NCI-H2196 treated with DMSO at 0.1 percent for 48 hours (cell line): Measurements from ENCODE around the gene ANKRD12.

Experiments used
- DNase-seq: peaks from one replicate; lab custom pipeline; 2025; ENCODE audit not compliant: unreplicated experiment; lab: John Stamatoyannopoulos, UW

The ANKRD12 gene

GRCh38 chr18:9106094-9106493, 30.5 kb upstream of the ANKRD12 start:
- no peak for DNase-seq

- no peak for DNase-seq
These were observed 29.6 kb upstream of the ANKRD12 start for GRCh38 chr18:9106800-9107584.

DNA sequence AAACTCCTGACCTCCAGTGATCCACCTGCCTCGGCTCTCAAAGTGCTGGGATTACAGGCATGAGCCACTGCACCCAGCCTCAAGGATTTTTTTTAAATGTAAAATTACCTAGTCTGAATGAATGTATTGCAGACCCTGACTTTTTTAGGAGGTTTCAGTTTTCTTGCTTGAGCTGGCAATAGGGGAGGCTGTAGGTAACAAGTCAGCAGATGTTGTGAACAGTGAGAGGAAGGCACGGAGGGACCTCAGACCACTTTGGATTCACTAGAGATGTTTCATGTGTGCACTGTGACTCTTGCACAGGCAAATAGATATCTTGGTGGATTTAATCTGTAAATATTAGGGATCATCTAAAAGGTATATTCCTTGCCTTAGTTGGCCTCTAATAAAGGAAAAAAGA, 27.7 kb upstream of the ANKRD12 start:
- no peak for DNase-seq

GRCh38 chr18:9109523-9109922, 27.1 kb upstream of the ANKRD12 start:
- DNase-seq = no peak

DNA sequence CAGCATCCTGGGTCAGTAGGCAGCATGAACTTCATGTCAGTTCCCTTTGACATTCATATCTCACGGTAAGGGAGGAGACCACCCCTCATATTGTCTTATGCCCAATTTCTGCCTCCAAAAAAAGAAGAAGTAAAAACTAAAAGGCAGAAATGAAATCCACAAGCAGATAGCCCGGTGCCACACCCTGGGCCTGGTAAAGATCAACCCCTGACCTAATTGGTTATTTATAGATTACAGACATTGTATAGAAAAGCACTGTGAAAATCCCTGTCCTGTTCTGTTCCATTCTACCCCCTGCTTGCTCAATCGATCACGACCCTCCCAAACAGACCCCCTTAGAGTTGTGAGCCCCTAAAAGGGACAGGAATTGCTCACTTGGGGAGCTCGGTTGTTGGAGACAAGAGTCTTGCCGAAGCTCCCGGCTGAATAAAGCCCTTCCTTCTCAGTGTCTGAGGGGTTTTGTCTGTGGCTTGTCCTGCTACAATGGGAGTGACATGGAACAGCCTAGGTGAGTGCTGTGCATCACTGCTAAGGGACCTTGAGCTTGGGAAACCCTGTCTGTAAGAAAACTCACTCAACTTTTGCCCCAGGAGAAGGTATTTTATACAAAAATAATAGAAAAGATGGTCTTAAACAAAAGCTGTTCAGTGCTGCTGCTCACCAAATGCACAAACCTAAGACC, 23.0 kb upstream of the ANKRD12 start:
- no peak for DNase-seq

DNA sequence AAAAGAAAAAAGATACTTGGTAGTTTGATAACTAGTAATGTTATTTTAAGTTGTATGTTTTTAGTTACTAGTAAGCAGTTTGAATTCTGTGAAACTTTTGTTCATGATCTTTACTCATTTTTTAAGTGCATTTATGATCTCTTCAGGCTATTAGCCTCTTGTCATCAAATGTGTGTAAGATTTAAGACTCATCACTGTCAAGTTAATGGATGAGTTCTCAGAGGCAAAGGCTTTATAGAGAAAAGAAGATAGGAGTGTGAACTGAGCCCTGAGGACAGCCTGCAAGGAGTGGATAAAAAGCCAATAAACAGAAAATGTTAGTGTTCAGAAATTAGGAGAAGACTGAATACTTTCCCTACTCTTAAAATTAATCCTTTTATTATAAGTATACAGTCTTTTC, 20.6 kb upstream of the ANKRD12 start:
- no peak for DNase-seq

GRCh38 chr18:9117980-9118841, 18.4 kb upstream of the ANKRD12 start:
- no peak for DNase-seq

- DNase-seq = no peak
These were observed 15.8 kb upstream of the ANKRD12 start for GRCh38 chr18:9120796-9121195.

DNA sequence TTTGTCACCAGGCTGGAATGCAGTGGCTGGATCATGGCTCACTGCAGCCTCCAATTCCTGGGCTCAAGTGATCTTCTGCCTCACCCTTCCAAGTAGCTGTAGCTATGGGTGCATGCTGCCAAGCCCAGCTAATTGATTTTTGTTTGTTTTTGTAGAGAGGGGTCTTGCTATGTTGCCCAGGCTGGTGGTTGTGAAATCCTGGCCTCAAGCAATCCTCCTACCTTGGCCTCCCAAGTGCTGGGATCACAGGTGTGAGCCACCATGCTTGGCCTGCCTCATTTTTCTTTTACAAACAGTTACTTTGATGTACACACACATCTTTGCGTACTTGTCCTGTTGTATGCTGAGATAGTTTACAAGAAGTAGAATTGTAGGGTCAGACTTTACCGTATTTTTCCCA, 13.1 kb upstream of the ANKRD12 start:
- no peak for DNase-seq

GRCh38 chr18:9124824-9125223, 11.8 kb upstream of the ANKRD12 start:
- no peak for DNase-seq

- DNase-seq = no peak
These were observed 10.2 kb upstream of the ANKRD12 start for GRCh38 chr18:9126337-9126736.

- no peak for DNase-seq
These were observed 6.4 kb upstream of the ANKRD12 start for GRCh38 chr18:9130195-9130594.

GRCh38 chr18:9130806-9131205, 5.8 kb upstream of the ANKRD12 start:
- no peak for DNase-seq

GRCh38 chr18:9132628-9133027, 4.0 kb upstream of the ANKRD12 start:
- no peak for DNase-seq

DNA sequence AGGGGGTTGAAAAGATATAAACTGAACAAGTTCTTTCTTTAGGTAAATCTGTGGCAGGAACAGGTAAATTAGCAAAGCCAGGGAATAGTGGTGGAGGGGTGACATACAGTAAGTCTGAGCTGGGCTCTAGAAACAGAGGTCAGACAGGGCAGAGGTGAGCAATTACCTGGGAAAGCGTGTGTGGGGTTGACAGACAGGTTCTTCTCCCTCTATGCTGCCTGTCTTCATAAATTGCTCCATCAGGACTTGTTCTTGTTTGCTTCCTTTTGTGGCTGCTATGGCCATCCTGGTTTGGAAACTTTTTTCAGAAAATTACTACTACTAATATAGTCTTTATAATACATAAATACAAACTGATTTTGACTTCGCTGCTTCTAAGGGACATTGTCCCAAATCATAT, 3.4 kb upstream of the ANKRD12 start:
- DNase-seq = no peak

GRCh38 chr18:9135081-9135911, 1.3 kb upstream of the ANKRD12 start:
- no peak for DNase-seq

- DNase-seq = peak; percentile 83
These were observed 668 bp upstream of the ANKRD12 start for GRCh38 chr18:9135912-9136314.

DNA sequence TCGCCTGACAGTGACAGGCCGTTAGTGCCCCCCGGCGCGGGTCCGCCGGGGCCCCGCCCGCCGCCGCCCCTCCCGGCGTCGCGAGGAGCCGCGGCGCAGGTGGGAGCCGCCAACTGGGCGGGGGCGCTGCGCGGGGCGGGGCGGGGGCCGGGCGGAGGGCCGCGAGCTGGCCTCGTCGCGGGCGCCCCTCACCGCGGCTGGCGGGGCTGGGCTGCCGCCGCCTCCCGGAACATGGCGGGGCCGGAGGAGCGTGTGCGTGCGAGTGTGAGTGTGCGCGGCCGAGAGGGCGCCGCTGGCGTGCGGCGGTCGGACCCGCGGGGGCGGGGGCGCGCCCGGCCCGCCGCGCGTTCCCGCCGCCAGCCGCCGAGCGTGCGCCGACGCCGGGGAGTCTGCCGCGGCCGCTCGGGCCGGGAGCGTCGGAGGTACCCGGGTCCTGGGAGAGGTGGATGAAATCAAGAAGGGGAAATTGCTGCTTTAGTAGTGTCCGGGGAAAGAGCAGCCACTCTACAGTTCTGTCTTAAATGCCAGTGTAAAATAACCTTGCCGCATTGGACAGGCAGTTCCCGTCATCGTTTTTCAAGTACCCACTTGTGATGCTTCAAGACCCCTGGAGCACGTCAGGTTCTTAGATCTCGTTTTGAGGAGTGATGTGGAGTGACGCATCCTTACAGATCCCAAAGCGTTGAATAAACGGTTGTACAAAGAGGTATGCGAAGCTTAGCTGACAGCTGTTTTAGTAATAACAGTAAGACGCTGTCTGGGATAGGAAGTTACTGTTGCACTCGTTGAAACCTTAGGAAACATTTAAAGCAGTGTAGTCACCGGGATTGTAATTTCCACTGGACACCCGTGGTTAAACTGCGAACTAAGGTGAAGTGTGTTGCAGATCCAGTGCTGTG, 836 bp downstream of the ANKRD12 start:
- DNase-seq = peak; percentile 67

DNA sequence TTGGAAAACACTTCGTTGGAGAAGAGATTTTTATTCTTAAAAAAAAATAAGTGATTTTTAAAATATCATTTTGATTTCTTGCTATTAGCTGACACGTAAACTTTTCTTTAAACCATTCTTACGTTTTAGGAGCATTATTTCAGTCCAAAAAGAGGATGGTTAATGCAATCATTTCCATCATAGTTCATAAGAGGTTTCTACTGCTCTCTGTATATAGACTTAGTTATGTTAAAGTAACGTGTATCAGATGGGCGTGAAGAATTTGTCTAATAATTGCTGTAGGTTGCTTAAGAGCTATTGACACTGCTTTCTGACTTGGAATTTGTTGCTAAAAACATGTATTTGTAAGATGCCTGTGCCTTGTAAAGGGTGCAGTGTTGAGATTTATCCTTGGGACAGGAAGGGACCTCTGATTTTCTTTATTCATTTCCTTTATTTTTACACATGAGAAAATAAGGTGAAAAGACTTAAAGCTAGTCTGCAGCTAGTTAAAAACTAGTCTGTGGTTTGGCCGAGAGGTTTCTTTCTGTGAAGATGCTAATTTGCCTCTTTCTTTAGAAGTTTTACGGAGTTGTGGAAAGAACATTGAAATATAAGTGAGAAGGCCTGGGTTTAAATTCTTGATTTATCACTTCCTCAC, 2.9 kb downstream of the ANKRD12 start:
- no peak for DNase-seq
